Uterus (tissue), 4 donors: Measurements from ENCODE around the gene CREB3L2. TPM values are rescaled to one million over a fixed set of nuclear protein-coding genes. Genes with fewer than 3 reads are reported as not detected.

ENCODE experiments used
- DNase-seq, 2 donors: peaks; one replicate each; pipeline ENCODE4 v3.0.0-alpha.2; 2019 to 2020
- H3K27ac ChIP-seq, 2 donors: fragments of 200-600 bp; sonication (generic); 1 replicate in 1 of 2; 2 replicates in 1 of 2; pipeline ENCODE4 v1.5.1; 2016 to 2018
- H3K27me3 ChIP-seq, 2 donors: fragments of 200-600 bp; sonication (generic); one replicate each; pipeline ENCODE4 v1.5.1; 2018 to 2019; ENCODE audit warnings: control low read depth in 1 of 2
- H3K36me3 ChIP-seq, 2 donors: fragments of 200-600 bp; sonication (generic); one replicate each; pipeline ENCODE4 v1.5.1; 2019; ENCODE audit warnings: control low read depth in 1 of 2
- H3K4me1 ChIP-seq, 2 donors: fragments of 200-600 bp; sonication (generic); one replicate each; pipeline ENCODE4 v1.5.1; 2018 to 2019; ENCODE audit warnings: control low read depth in 1 of 2
- H3K4me3 ChIP-seq, 2 donors: fragments of 200-600 bp; sonication (generic); 1 replicate in 1 of 2; 2 replicates in 1 of 2; pipeline ENCODE4 v1.5.1; 2018 to 2019; ENCODE audit warnings: mild to moderate bottlenecking in 1 of 2
- H3K9me3 ChIP-seq, 2 donors: fragments of 200-600 bp; sonication (generic); one replicate each; pipeline ENCODE4 v1.5.1; 2019; ENCODE audit warnings: control low read depth in 1 of 2
- CTCF ChIP-seq, 4 experiments: fragments of 200-600 bp in 2 of 4; fragments of 450-650 bp in 2 of 4; sonication (generic) in 2 of 4; IDR thresholded peaks; one replicate each; pipeline ENCODE4 v1.5.1; 2016 to 2019; ENCODE audit warnings: antibody characterized with exemption in 4 of 4, mild to moderate bottlenecking in 2 of 4, moderate library complexity in 1 of 4
- POLR2A ChIP-seq, 2 donors: fragments of 450-650 bp; IDR thresholded peaks; one replicate each; pipeline ENCODE4 v1.6.1; 2016; ENCODE audit warnings: antibody characterized with exemption in 2 of 2, mild to moderate bottlenecking in 1 of 2, moderate library complexity in 1 of 2
- intact Hi-C: fragments of 100-400 bp; cut with DNase I; formaldehyde crosslinking; loops from one replicate; pipeline ENCODE4 v1.15.1; 2023; ENCODE audit warnings: low total_unique reads
- total RNA-seq, 4 donors: library from RNA; depleted of rRNA in 3 of 4; stranded (reverse); fragments of >200 nt in 3 of 4; gene quantifications; one replicate each; pipeline versions ENCODE4 v1.1.0 to v1.2.4, GENCODE V29; 2014 to 2023
- donor health status: DM: yes; HTN: yes; CAD: no.

The CREB3L2 gene
- total RNA-seq, 4 donors from 2014 or later = 24.7 to 185 (median 41.1) TPM

- Histone ChIP-seq H3K27me3 (no peaks in the 10 kb centered on the region), H3K9me3 (peaks cover 0 to 7% of the 10 kb centered on the region in 2 donors), H3K4me3 (no peak overlapping the region), H3K4me1 (no peaks in the 10 kb centered on the region), H3K36me3 (no peaks in the 10 kb centered on the region), H3K27ac (no peak overlapping the region)
- no peak for DNase-seq
- intact Hi-C loops = no loop called here
- no peak for TF ChIP-seq CTCF (IDR thresholded peaks at IDR 0.05)
- TF ChIP-seq POLR2A (IDR thresholded peaks at IDR 0.05) = no peak
Observed at GRCh38 chr7:137865764-137866163, 136.1 kb downstream of the CREB3L2 start.

GRCh38 chr7:137862964-137863363, 138.9 kb downstream of the CREB3L2 start:
- DNase-seq = no peak
- TF ChIP-seq CTCF (IDR thresholded peaks at IDR 0.05) = no peak
- no peak for TF ChIP-seq POLR2A (IDR thresholded peaks at IDR 0.05)
- no peak overlapping the region for H3K4me3 ChIP-seq
- no peak overlapping the region for H3K27ac ChIP-seq
- no peaks in the 10 kb centered on the region for H3K36me3 ChIP-seq
- H3K4me1 ChIP-seq = no peaks in the 10 kb centered on the region
- intact Hi-C loops = no loop called here
- peaks cover 0 to 7% of the 10 kb centered on the region in 2 donors for H3K9me3 ChIP-seq
- H3K27me3 ChIP-seq = no peaks in the 10 kb centered on the region

- no peak for TF ChIP-seq CTCF (IDR thresholded peaks at IDR 0.05)
- TF ChIP-seq POLR2A (IDR thresholded peaks at IDR 0.05) = no peak
- Histone ChIP-seq H3K36me3 (no peaks in the 10 kb centered on the region), H3K4me1 (no peaks in the 10 kb centered on the region), H3K27me3 (no peaks in the 10 kb centered on the region), H3K27ac (no peak overlapping the region), H3K9me3 (peaks cover 0 to 7% of the 10 kb centered on the region in 2 donors), H3K4me3 (no peak overlapping the region)
- no peak for DNase-seq
- intact Hi-C loops = no loop called here
Observed at GRCh38 chr7:137862358-137862757, 139.5 kb downstream of the CREB3L2 start.

DNA sequence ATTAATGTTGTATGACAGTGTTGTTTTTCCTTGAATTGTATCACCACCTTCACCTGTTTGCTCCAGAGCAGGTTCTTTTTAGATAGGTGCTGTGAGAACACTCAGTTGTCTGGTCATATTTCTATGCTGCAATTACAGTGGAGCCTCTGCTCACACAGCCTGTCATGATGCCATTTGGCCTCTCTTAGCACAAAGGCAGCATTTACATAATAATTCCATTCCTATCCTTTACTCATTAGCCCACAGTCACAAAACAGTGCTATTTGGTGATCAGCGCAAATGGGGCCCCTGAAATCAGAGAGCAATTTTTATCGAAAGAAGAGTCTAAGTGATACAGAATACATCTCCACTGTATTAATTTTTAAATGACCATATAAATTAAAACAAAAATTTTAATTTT, 141.3 kb downstream of the CREB3L2 start:
- H3K27me3 ChIP-seq = no peaks in the 10 kb centered on the region
- no peak overlapping the region for H3K4me3 ChIP-seq
- no peaks in the 10 kb centered on the region for H3K4me1 ChIP-seq
- TF ChIP-seq POLR2A (IDR thresholded peaks at IDR 0.05) = no peak
- no peak for TF ChIP-seq CTCF (IDR thresholded peaks at IDR 0.05)
- no peak overlapping the region for H3K27ac ChIP-seq
- no peak for DNase-seq
- no peaks in the 10 kb centered on the region for H3K36me3 ChIP-seq
- peaks cover 0 to 3% of the 10 kb centered on the region in 2 donors for H3K9me3 ChIP-seq
- intact Hi-C loops = no loop called here

- no peaks in the 10 kb centered on the region for H3K4me1 ChIP-seq
- H3K4me3 ChIP-seq = no peak overlapping the region
- no peaks in the 10 kb centered on the region for H3K27me3 ChIP-seq
- H3K27ac ChIP-seq = no peak overlapping the region
- no peak for TF ChIP-seq POLR2A (IDR thresholded peaks at IDR 0.05)
- no peak for TF ChIP-seq CTCF (IDR thresholded peaks at IDR 0.05)
- DNase-seq = no peak
- intact Hi-C loops = no loop called here
- no peaks in the 10 kb centered on the region for H3K9me3 ChIP-seq
- H3K36me3 ChIP-seq = no peaks in the 10 kb centered on the region
Observed at GRCh38 chr7:137853053-137853452, 148.8 kb downstream of the CREB3L2 start.
